ENCODE data around the gene DHX30.

GRCh38 chr3:47813551-47814177 is 10.7 kb downstream of the DHX30 start:
- TF ChIP-seq POLR2A (IDR thresholded peaks at IDR 0.05), result no peak
- no peak for TF ChIP-seq CTCF (IDR thresholded peaks at IDR 0.05)
- no peak for TF ChIP-seq POLR2AphosphoS5 (IDR thresholded peaks at IDR 0.05)

All from breast epithelium (tissue), 3 donors.